ENCODE results near the gene CLIP1.
A peak's percentile ranks its signal among the peaks of the same experiment; 100 is the strongest.
"Not testable (repeated sequence)": the region's sequence is repeated elsewhere in the genome, so short reads cannot be mapped to it uniquely, and the experiment has no call there.

The CLIP1 gene

GRCh38 chr12:122395319-122395718 is 27.1 kb downstream of the CLIP1 start:
- no peak for DNase-seq (ENCODE audit: low spot score)

- no peak for DNase-seq (ENCODE audit: low spot score)
These were observed 27.8 kb downstream of the CLIP1 start for GRCh38 chr12:122394626-122395194.

- DNase-seq (ENCODE audit: low spot score) = no peak
These were observed 28.7 kb downstream of the CLIP1 start for GRCh38 chr12:122393817-122394216.

GRCh38 chr12:122392411-122392810 is 30.1 kb downstream of the CLIP1 start:
- no peak for DNase-seq (ENCODE audit: low spot score)

GRCh38 chr12:122389677-122390076 is 32.8 kb downstream of the CLIP1 start:
- no peak for DNase-seq (ENCODE audit: low spot score)

GRCh38 chr12:122387887-122388286 is 34.6 kb downstream of the CLIP1 start:
- DNase-seq (ENCODE audit: low spot score) = no peak

GRCh38 chr12:122385171-122386016 is 37.1 kb downstream of the CLIP1 start:
- DNase-seq (ENCODE audit: low spot score) = no peak

GRCh38 chr12:122382919-122383350 is 39.5 kb downstream of the CLIP1 start:
- no peak for DNase-seq (ENCODE audit: low spot score)

GRCh38 chr12:122381021-122381420 is 41.4 kb downstream of the CLIP1 start:
- DNase-seq (ENCODE audit: low spot score) = no peak

GRCh38 chr12:122376751-122377150 is 45.7 kb downstream of the CLIP1 start:
- DNase-seq (ENCODE audit: low spot score) = not testable (repeated sequence)

GRCh38 chr12:122374707-122375106 is 47.8 kb downstream of the CLIP1 start:
- no peak for DNase-seq (ENCODE audit: low spot score)

GRCh38 chr12:122371475-122372045 is 50.9 kb downstream of the CLIP1 start:
- DNase-seq (ENCODE audit: low spot score) = no peak

GRCh38 chr12:122368361-122369073 is 54.0 kb downstream of the CLIP1 start:
- no peak for DNase-seq (ENCODE audit: low spot score)

GRCh38 chr12:122367632-122368031 is 54.8 kb downstream of the CLIP1 start:
- DNase-seq (ENCODE audit: low spot score) = not testable (repeated sequence)

GRCh38 chr12:122366685-122367475 is 55.6 kb downstream of the CLIP1 start:
- DNase-seq (ENCODE audit: low spot score) = peak; percentile 39

GRCh38 chr12:122365226-122365625 is 57.2 kb downstream of the CLIP1 start:
- not testable (repeated sequence) for DNase-seq (ENCODE audit: low spot score)

GRCh38 chr12:122363782-122364181 is 58.7 kb downstream of the CLIP1 start:
- DNase-seq (ENCODE audit: low spot score) = no peak

GRCh38 chr12:122362755-122363154 is 59.7 kb downstream of the CLIP1 start:
- no peak for DNase-seq (ENCODE audit: low spot score)

GRCh38 chr12:122358403-122358802 is 64.1 kb downstream of the CLIP1 start:
- DNase-seq (ENCODE audit: low spot score) = not testable (repeated sequence)

- DNase-seq (ENCODE audit: low spot score) = not testable (repeated sequence)
These were observed 64.9 kb downstream of the CLIP1 start for GRCh38 chr12:122357536-122357935.

GRCh38 chr12:122356991-122357390 is 65.5 kb downstream of the CLIP1 start:
- DNase-seq (ENCODE audit: low spot score) = not testable (repeated sequence)

GRCh38 chr12:122356192-122356635 is 66.3 kb downstream of the CLIP1 start:
- DNase-seq (ENCODE audit: low spot score) = peak; percentile 64

Measured in activated CD4-positive, alpha-beta T cell treated with anti-CD3 and anti-CD28 coated beads, Interleukin-2, Interleukin-4, amounts not matched to agents 100 ng/mL and 50 ng/mL, durations not matched to agents 16 hours and 8 hours (primary cell).